ENCODE measurements around the gene RBFA.
"Not testable (repeated sequence)": the region's sequence is repeated elsewhere in the genome, so short reads cannot be mapped to it uniquely, and the experiment has no call there.

The RBFA gene

DNA sequence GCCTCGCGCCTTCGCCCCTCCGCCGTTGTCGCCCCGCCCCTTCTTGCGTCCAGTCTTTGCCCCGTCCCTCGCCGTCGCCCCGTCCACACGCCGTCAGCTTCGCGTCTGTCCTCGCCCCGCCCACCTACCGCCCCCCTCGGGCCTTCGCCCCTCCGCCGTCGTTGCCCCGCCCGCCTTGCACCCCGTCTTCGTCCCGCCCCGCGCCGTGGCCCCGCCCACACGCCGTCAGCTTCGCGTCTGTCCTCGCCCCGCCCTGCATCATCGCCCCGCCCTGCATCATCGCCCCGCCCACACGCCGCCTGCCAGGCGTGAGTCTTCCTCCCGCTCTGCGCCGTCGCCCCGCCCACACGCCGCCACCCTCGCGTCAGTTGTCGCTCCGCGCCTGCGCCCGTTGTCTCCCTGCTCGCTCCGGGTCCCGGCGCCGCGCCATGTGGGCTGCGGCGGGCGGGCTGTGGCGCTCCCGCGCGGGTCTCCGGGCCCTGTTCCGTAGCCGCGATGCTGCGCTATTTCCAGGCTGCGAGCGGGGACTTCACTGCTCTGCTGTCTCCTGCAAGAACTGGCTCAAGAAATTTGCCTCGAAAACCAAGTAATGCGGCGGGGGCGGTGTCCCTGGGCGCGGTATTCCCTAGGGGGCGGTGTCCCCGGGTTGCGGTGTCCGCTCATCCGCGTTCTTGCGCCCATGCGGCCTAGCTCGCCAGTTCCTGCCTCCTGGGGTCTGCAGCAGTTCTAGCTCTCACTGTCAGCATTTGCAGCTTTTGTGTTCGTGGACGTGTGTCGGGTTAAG is at the start of gene RBFA:
RBFA (plus strand) TSS at position 367 of the 784 bp plus-strand sequence; CDS start at position 429, 62 bp downstream.
- DNase-seq: peak; percentile 100

- DNase-seq: no peak
These were observed 49.1 kb upstream of the RBFA start for GRCh38 chr18:79985172-79985571.

DNA sequence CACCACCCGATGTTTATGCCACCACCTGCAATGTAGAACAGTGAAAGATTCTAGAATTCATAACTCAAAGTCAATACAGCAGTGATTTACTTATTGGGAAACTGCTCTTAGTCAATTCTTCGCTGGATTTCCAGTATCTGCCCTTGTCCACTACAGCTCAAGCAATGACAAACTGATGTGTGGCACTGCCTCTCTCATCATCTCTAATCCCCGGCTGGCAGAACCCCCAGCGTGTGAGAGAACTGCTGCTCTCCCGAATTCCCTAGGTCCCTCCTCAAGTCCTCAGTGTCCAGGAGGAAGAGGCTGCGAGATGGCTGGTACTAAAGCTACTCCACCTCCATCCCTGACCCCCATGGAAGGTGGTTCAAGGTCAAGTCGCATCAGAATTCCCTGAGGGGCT is 47.5 kb upstream of the RBFA start:
- no peak for DNase-seq

GRCh38 chr18:79987566-79987965 is 46.7 kb upstream of the RBFA start:
- DNase-seq: no peak

DNA sequence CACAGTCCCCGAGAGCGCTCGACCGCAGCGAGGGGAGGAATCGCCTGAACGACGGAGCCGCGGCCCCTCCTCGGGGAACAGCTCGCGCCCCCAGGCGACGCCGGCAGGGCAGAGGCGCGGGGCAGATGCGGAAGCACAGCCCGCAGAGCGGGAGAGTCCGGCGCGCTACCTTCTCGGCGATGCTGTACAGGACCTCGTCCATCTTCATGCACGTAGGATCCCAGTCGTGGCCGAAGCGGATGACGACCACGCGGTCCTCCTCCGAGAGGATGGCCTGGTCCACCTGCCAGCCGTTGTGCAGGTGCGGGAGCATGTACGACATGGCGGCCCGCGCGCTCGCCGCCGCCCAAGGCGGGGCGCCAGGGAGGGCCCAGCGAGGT is 46.2 kb upstream of the RBFA start:
- DNase-seq: peak; percentile 71

DNA sequence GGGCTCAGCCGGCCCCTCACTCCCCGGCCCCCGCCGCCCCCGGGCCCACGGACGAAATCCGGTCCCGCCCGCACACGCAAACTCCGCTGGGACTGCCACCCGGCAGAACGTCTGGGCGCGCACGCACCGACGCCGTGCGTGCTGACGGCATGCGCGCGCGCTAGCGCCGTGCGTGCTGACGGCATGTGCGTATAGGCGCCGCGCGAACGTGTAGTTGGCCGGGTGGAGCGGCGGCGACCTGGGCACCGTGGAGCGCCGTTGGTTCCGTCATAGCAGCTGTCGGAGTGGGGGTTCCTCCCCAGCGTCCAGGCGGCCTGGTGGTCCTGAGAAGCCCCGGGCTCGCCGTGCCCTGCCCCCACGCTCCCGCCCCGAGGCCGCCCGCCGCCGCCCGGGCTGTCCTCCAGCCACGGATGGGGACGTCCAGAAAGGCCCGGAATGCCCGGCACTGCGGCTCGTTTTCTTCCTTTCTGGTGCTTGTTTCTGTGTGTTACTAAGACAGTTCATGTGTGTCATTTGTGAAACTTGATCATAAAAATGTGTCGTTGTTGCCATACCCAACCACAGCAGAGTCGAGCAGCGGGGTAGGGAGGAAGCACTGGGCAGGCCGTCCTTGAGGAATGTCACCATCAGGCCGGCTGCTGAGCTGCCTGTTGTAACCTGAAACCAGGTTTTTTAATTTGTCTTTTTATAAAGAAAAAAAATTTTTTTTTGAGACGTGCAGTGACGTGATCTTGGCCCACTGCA is 45.6 kb upstream of the RBFA start, which contains the start of gene TXNL4A:
TXNL4A (minus strand) TSS at position 113 of the 744 bp plus-strand sequence. CDS start 171 bp downstream, outside the sequence.
- peak; percentile 88 for DNase-seq

- DNase-seq: no peak
These were observed 45.1 kb upstream of the RBFA start for GRCh38 chr18:79989195-79989497.

- DNase-seq: no peak
These were observed 42.7 kb upstream of the RBFA start for GRCh38 chr18:79991494-79991893.

GRCh38 chr18:79999701-80000100 is 34.5 kb upstream of the RBFA start:
- not testable (repeated sequence) for DNase-seq

- no peak for DNase-seq
These were observed 33.4 kb upstream of the RBFA start for GRCh38 chr18:80000877-80001276.

DNA sequence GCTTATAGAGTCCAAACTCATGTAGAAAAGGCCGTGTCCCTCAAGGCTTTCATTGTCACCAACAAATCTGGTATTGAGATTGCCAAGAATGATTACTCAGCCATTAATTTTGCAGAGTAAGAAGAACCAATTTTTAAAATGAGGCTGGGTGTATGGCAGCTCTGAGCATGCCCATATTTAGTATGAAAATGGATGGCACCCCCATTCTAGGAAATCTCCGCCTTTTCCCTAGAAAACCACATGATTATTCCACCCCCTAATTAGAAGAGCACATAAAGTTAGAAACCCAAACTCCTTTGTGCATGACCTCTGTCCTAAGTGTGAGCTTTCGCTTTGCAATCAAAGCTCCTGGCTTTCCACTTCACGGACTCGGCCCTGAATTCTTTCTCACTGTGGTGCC is 31.8 kb upstream of the RBFA start:
- DNase-seq: no peak

DNA sequence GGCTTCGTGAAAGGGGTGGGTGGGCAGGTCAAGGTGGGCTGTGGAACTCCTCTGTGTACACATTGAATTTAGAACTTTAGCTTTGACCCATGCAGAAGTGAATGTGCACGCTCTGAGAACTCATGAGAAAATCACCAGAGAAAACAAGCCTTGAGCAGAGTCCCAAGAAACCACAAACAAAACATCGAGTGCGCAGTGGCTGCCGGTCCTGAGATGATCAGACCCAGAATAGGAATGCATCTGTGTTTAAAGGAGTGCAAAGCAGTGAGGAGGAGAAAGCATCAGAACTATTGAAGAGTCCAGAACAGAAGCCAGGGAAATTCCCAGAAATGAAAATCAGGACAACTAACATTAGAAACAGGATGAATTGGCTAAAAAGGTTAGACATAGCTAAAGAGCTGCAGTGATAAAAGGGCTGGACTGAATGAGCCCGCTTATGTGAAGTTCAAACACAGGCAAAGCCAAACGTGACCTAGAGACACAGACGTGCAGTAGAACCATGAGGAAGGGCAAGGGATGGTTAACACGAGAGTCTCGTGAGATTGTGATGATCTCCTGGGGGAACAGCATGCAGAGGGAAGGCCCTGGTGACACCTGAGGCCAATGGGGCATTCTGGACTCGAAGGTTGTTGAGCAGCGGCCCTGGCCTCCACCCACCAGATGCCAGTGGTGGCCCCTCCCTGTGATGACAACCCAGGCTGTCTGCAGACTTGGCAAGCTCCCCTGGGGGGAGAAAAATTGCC is 29.5 kb upstream of the RBFA start:
- no peak for DNase-seq

DNA sequence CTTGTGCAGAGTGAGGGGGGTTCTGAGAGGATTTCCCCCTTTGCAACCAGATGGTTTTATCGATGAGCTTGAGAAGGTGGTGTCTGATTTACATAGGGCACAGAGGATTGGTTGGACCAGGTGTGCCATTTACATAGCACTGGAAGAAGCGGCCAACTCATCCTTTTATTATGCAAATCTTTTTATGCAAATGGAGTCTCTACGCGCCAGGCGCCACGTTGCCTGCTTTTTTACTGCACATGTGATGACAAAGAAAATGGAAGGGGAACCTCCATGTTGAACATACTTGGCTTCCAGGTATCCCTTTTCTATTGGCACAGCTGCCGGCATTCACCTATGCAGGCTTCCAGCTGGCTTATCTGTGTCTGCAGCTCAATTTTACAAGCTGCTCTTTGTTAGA is 27.5 kb upstream of the RBFA start:
- no peak for DNase-seq

DNA sequence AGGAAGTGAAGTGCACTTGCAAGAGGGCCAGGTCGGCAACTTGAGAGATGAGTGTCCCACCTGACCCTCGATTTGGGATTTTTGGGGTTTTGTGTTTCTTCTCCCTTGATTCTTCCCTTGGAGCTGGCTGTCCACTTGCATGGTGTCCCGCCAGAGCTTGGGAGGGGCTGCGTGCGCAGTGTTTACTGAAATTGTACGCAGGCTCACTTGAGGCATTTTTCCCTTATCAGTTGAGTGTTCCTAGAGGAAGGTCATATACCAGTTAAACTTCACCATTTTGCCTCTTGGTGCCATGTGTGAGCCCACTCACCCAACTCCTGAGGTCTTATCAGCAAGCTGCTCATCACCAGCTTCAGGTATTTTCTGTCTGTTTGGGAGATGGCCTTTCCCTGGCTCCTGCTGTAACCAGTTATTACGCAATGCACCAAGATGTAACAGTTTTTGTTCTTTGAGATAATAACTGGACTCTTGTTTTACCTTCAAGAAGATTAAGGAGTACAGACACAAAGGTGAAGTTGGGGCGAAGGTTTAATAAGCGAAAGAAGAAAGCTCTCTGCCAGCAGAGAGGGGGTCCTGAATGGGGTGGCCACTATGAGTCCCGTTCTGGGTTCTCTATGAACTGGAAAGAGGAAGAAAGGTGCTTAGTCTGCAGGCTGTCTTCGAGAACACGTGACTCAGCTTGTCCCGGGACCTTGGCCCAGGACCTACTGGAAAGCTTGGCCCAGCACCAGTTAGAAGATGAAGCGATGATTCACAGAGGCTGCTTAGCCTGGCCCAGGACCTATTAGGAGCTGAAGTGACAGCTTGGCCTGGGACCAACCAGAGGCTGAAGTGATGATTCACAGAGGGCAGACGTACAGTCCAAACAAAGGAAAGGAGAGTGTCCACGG is 24.3 kb upstream of the RBFA start:
- DNase-seq: no peak

GRCh38 chr18:80010551-80010906 is 23.7 kb upstream of the RBFA start:
- DNase-seq: no peak

DNA sequence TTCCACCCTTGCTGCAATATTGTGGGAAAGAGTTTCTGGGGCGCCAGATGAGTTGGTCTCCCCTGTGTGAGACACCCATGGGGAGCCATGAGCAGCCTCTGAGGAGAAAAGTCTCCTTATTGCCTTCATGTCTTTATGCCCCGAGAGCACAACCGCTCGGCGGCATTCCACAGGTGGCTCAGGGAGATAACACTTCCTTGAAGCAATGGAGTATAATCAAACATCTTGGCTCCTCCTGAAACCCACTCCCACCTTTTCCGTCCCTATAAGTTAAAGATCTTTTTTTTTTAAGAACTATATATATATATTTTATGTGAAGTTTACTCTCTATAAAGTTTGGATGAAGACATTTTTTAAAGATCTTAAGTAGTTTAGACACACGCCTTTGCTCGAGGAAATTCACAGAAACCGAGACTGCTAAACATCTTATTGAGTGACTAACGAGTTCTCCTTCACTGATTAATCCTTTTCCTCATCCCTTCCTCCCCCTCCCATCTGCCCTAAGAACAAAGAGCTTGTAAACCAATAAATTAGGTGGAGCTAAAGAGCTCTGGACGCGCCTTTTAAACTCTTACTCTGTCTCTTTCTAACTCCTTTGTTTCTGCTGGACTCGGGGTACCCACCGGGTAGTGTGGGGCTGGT is 22.6 kb upstream of the RBFA start:
- DNase-seq: not testable (repeated sequence)

DNA sequence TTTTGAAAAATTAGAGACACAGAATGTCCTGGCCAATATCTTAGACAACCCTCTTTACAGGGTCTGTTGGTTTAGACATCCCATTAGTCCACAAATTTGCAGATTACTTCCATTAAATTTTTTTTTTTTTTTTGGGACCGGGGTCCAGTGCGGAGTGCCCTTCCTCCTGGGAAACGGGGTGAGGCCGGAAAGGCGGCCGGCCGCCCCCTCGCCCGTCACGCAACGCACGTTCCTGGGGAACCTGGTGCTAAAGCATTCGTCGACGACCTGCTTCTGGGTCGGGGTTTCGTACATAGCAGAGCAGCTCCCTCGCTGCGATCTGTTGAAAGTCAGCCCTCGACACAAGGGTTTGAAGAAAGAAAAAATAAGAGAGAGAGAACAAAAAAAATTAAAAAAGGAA is 21.5 kb upstream of the RBFA start:
- DNase-seq: no peak

- DNase-seq: no peak
These were observed 11.6 kb upstream of the RBFA start for GRCh38 chr18:80022613-80023012.

DNA sequence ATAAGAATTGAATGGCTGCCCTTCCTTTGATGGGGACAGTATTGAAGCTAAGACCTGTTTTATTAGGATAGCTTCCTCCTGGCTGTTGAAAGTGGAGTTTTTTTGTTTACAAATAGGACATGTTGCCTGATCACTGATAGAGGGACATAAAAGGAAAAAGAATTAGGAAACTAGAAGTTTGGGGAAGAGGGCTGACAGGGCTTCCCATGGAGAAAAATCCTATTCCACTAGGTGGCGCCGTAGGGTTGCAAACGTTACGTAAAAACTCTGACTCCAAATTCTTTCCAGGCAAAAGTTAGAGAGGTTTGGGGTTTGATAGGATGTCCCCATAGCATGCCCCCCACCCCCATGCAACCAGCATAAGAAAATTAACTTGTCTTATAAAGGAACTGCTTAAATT is 11.1 kb upstream of the RBFA start:
- DNase-seq: no peak

DNA sequence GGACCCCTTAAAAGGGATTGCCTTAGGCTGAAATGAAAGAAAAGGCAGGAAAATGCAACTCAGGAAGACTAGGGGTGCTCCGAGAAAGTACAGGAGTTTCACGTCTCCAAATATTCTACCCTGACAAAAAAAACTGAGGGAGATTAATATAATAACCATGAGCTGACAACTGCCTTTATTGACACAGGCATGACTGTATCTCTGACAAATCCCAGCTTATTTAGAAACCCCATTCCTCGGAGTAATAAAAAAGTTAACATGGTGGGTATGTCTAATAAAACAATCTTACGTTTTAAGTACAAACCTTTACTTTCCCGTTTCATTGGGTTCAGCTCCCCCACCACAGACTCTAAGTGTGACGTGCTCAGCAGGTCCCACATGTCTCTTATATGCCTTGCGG is 7.9 kb upstream of the RBFA start:
- DNase-seq: no peak

GRCh38 chr18:80027719-80028118 is 6.5 kb upstream of the RBFA start:
- not testable (repeated sequence) for DNase-seq

DNA sequence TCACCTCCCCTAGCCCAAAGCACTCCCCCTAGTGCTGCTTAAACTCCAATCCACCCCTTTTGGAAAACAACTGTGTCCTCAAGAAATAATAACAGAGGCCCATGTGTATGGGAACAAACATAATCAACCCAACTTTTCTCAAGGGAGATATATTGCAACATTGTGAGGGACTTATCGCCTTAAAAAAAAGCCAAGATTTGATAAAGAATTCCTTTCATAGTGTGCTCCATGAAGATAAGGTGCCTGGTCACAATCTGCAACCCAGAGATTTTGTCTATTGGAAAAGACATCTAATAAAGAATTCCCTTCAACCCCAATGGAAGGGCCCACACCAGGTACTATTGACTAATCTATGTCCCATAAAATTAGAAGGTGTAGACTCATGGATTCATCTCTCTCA is 4.5 kb upstream of the RBFA start:
- DNase-seq: no peak
